HepG2 (cell line): ENCODE results near the gene NFS1. TPM values are rescaled to one million over a fixed set of nuclear protein-coding genes. Genes with fewer than 3 reads are reported as not detected.

Experiments
- polyA plus RNA-seq, 8 experiments: library from polyadenylated mRNA; depleted of rRNA in 3 of 8; stranded (reverse) in 7 of 8; unstranded in 1 of 8; fragments of >200 nt; fragmentation: Illumina TruSeq in 4 of 8; extraction: Trizol in 4 of 8; gene quantifications; 2 replicates each; pipeline versions ENCODE4 v1.2.1 to v1.2.3, GENCODE V29; 2011 to 2016; ENCODE audit warnings: low read depth in 4 of 8, missing spikeins in 1 of 8, mixed read lengths in 1 of 8; ENCODE audit not compliant: insufficient read depth in 1 of 8
- small RNA-seq, 3 experiments: library from RNA; depleted of rRNA; stranded (forward); fragments of <200 nt; gene quantifications; one replicate each; pipeline ENCODE3, GENCODE V24; 2012; ENCODE audit warnings: low read depth in 2 of 3, low replicate concordance in 1 of 3; ENCODE audit not compliant: insufficient read length in 3 of 3, insufficient read depth in 2 of 3
- total RNA-seq, 5 experiments: library from RNA; depleted of rRNA; stranded (reverse); fragments of >200 nt; fragmentation: Illumina TruSeq; extraction: Trizol; gene quantifications; 2 replicates each; pipeline ENCODE4 v1.2.3, GENCODE V29; 2016; ENCODE audit warnings: low read depth in 1 of 5

The NFS1 gene
- total and polyA plus RNA-seq, 2 of the 13 experiments (the other 11 are each of a cell fraction or from before 2014, with no cell fraction given) = 65.9 to 88.1 TPM

Small RNA genes within 50 kb of the gene (small RNA-seq; reads per million reads assigned to genes)
- gene RNU6-759P = 0 to 0.97 (median 0) reads per million in 3 experiments

Other genes with a start within 250 kb of the NFS1 start
- 55.3 and 55.7 TPM in 2 replicates for gene CEP250, start 243.8 kb downstream of the NFS1 start, total RNA-seq (2016; rRNA removed; fragmentation: Illumina TruSeq; extraction: Trizol)
- 28.3 and 28.8 TPM in 2 replicates for gene CEP250, start 243.8 kb downstream of the NFS1 start, polyA plus RNA-seq (2011; rRNA removed)
- not detected in 2 replicates for gene C20orf173, start 169.7 kb downstream of the NFS1 start, total RNA-seq (2016; rRNA removed; fragmentation: Illumina TruSeq; extraction: Trizol)
- not detected in 2 replicates for gene C20orf173, start 169.7 kb downstream of the NFS1 start, polyA plus RNA-seq (2011; rRNA removed)
- gene ERGIC3, start 157.3 kb downstream of the NFS1 start, total RNA-seq (2016; rRNA removed; fragmentation: Illumina TruSeq; extraction: Trizol) = 224 and 407 TPM in 2 replicates
- 610 and 670 TPM in 2 replicates for gene ERGIC3, start 157.3 kb downstream of the NFS1 start, polyA plus RNA-seq (2011; rRNA removed)
- gene SPAG4, start 83.5 kb downstream of the NFS1 start, total RNA-seq (2016; rRNA removed; fragmentation: Illumina TruSeq; extraction: Trizol) = 2.5 and 5.8 TPM in 2 replicates
- 137 and 149 TPM in 2 replicates for gene SPAG4, start 83.5 kb downstream of the NFS1 start, polyA plus RNA-seq (2011; rRNA removed)
- gene CPNE1, start 34.5 kb downstream of the NFS1 start, total RNA-seq (2016; rRNA removed; fragmentation: Illumina TruSeq; extraction: Trizol) = 431 and 439 TPM in 2 replicates
- 369 and 408 TPM in 2 replicates for gene CPNE1, start 34.5 kb downstream of the NFS1 start, polyA plus RNA-seq (2011; rRNA removed)
- gene RBM12, start 34.5 kb downstream of the NFS1 start, total RNA-seq (2016; rRNA removed; fragmentation: Illumina TruSeq; extraction: Trizol) = 104 and 111 TPM in 2 replicates
- gene RBM12, start 34.5 kb downstream of the NFS1 start, polyA plus RNA-seq (2011; rRNA removed) = 84.9 and 97.9 TPM in 2 replicates
- gene ROMO1, start 53 bp upstream of the NFS1 start, total RNA-seq (2016; rRNA removed; fragmentation: Illumina TruSeq; extraction: Trizol) = 636 and 726 TPM in 2 replicates
- 688 and 755 TPM in 2 replicates for gene ROMO1, start 53 bp upstream of the NFS1 start, polyA plus RNA-seq (2011; rRNA removed)
- 431 and 788 TPM in 2 replicates for gene RBM39, start 42.9 kb upstream of the NFS1 start, total RNA-seq (2016; rRNA removed; fragmentation: Illumina TruSeq; extraction: Trizol)
- 859 and 920 TPM in 2 replicates for gene RBM39, start 42.9 kb upstream of the NFS1 start, polyA plus RNA-seq (2011; rRNA removed)
- gene PHF20, start 72.7 kb upstream of the NFS1 start, total RNA-seq (2016; rRNA removed; fragmentation: Illumina TruSeq; extraction: Trizol) = 34.1 and 43.3 TPM in 2 replicates
- gene PHF20, start 72.7 kb upstream of the NFS1 start, polyA plus RNA-seq (2011; rRNA removed) = 18.5 and 22.8 TPM in 2 replicates